Keratinocyte (primary cell): Measurements from ENCODE around the gene TENM4.

Experiments
- EZH2 ChIP-seq: IDR thresholded peaks from one replicate; pipeline ENCODE4 v1.6.1; 2012; ENCODE audit warnings: inconsistent platforms, mild to moderate bottlenecking, low read length, moderate library complexity
- TF ChIP-seq, protein P1 (sequence below), 3 experiments: IDR thresholded peaks in 1 of 3; conservative IDR thresholded peaks in 1 of 3; optimal IDR thresholded peaks in 1 of 3; 2 replicates in 2 of 3; 3 replicates in 1 of 3; pipeline versions ENCODE3 to v1.5.1; 2011; ENCODE audit warnings: low read length in 3 of 3, mild to moderate bottlenecking in 3 of 3, moderate library complexity in 2 of 3, control low read depth in 1 of 3, inconsistent platforms in 1 of 3; ENCODE audit not compliant: insufficient read depth in 2 of 3; ENCODE audit errors: extremely low read depth in 1 of 3

- TF ChIP-seq, protein P1, sequence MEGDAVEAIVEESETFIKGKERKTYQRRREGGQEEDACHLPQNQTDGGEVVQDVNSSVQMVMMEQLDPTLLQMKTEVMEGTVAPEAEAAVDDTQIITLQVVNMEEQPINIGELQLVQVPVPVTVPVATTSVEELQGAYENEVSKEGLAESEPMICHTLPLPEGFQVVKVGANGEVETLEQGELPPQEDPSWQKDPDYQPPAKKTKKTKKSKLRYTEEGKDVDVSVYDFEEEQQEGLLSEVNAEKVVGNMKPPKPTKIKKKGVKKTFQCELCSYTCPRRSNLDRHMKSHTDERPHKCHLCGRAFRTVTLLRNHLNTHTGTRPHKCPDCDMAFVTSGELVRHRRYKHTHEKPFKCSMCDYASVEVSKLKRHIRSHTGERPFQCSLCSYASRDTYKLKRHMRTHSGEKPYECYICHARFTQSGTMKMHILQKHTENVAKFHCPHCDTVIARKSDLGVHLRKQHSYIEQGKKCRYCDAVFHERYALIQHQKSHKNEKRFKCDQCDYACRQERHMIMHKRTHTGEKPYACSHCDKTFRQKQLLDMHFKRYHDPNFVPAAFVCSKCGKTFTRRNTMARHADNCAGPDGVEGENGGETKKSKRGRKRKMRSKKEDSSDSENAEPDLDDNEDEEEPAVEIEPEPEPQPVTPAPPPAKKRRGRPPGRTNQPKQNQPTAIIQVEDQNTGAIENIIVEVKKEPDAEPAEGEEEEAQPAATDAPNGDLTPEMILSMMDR (optimal IDR thresholded peaks at IDR 0.05 in 1 of 3, IDR thresholded peaks at IDR 0.05 in 1 of 3, conservative IDR thresholded peaks at IDR 0.05 in 1 of 3; ENCODE audit: extremely low read depth in 1 of 3, insufficient read depth in 2 of 3, low read length in 3 of 3), result no peak
- TF ChIP-seq EZH2, result no peak
These were observed 654.7 kb downstream of the TENM4 start for GRCh38 chr11:78786086-78786485.
